Epithelial cell of esophagus (primary cell): ENCODE measurements around the gene BATF.

Experiments used
- DNase-seq: peaks from one replicate; pipeline ENCODE4 v3.0.0; 2010; ENCODE audit warnings: low read depth
- H3K4me3 ChIP-seq: 2 replicates; pipeline ENCODE4 v1.5.1; 2011; ENCODE audit warnings: mild to moderate bottlenecking, low read length, control low read depth
- TF ChIP-seq, protein P1 (sequence below): IDR thresholded peaks from 2 replicates; pipeline ENCODE4 v1.5.1; 2011; ENCODE audit warnings: low read depth, mild to moderate bottlenecking, low read length, control low read depth, inconsistent platforms; ENCODE audit not compliant: insufficient read depth; ENCODE audit errors: missing control alignments

BATF gene

DNA sequence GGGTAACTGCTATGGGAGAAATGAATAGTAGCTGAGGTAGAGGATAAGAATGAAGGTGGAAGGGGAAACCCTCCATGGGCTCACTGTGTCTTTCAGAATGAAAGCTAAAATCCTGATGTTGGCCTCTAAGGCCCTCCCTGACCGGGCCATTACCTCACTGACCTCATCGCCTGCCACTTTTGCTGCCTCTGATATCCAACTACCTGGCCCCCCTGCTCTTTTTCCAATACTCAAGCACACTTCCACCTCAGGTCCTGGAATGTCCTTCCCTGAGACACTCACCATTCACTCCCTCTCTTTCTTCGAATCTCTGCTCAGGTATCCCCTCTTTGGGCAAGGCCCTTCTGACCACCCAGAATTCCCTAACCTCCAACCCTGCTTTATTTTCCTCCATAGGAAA, 1.4 kb upstream of the BATF start:
- H3K4me3 ChIP-seq = no peak overlapping the region
- no peak for DNase-seq
- TF ChIP-seq, protein P1, sequence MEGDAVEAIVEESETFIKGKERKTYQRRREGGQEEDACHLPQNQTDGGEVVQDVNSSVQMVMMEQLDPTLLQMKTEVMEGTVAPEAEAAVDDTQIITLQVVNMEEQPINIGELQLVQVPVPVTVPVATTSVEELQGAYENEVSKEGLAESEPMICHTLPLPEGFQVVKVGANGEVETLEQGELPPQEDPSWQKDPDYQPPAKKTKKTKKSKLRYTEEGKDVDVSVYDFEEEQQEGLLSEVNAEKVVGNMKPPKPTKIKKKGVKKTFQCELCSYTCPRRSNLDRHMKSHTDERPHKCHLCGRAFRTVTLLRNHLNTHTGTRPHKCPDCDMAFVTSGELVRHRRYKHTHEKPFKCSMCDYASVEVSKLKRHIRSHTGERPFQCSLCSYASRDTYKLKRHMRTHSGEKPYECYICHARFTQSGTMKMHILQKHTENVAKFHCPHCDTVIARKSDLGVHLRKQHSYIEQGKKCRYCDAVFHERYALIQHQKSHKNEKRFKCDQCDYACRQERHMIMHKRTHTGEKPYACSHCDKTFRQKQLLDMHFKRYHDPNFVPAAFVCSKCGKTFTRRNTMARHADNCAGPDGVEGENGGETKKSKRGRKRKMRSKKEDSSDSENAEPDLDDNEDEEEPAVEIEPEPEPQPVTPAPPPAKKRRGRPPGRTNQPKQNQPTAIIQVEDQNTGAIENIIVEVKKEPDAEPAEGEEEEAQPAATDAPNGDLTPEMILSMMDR = no peak

DNA sequence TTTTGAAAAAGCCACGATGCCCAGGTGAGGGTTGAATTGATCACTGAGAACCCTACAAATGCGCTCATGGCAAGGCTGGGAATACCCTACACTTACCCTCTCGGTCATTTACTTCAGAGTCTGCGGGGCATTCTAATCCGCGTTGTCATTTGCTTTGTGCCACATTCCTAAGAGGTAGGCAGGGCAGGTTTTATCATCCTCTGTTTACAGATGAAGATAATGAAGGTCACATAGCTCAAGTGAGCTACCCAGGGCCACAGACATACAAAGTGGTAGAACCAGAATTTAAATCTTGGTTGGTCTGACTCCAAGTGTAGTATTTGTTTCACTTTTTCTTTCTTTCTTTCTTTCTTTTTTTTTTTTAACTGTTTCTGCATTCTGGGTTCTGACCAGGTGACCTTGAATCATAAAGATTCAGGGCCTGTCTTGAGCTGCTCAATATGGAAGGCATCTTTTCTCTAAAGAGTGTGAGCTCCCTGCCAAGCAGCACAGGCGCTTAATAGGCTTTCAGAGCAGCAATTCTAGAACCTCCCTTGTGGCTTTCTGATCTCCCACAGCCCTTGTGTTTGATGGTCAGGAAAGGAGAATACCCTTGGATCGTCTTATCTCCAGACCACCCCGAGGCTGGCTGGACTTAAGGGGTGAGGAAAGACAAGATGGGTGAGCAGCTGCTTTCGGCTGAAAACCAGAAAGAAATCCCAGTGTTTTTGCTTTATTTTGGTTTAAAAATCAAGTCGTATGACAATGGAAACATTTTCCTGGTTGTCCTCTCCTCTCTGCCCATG, 662 bp upstream of the BATF start:
- TF ChIP-seq, protein P1 = no peak
- H3K4me3 ChIP-seq = no peak overlapping the region
- DNase-seq = peak; percentile 14

DNA sequence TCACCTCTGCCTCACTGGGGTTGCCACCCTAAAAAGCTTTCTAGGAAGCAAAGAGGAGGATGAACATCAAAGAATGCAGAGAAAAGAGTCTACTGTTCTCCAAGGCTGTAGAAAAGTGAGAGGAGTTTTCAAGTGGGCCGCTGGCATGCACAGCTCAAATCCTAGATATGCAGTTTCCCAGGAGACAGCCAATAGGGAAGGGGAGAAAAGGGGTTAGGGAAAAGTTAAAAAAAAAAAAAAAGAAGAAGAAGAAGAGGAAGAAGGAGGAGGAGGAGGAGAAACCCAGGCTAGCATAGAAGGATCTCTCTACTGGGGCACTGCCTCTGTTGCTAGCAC, 682 bp downstream of the BATF start:
- TF ChIP-seq, protein P1 = no peak
- DNase-seq = no peak
- H3K4me3 ChIP-seq = no peak overlapping the region

DNA sequence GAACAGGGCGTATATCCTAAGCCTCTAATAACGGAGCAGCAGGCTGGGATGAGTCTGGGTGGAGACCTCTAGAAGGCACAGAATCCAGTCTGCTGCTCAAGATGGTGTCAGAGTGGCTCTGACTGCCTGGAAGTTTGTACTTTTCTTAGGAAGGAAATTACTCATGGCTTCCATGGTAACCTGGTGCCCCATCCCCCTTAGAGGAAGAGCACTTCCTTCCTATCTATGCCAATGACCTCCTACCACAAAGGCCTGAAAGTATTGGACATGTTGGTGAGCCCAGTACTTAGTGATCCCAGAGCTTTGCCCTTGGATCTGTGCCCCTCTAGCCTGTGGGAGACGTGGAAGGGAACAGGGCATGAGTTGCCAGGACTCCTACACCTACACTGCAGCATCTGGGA, 1.5 kb downstream of the BATF start:
- TF ChIP-seq, protein P1 = no peak
- no peak overlapping the region for H3K4me3 ChIP-seq
- DNase-seq = peak; percentile 19

DNA sequence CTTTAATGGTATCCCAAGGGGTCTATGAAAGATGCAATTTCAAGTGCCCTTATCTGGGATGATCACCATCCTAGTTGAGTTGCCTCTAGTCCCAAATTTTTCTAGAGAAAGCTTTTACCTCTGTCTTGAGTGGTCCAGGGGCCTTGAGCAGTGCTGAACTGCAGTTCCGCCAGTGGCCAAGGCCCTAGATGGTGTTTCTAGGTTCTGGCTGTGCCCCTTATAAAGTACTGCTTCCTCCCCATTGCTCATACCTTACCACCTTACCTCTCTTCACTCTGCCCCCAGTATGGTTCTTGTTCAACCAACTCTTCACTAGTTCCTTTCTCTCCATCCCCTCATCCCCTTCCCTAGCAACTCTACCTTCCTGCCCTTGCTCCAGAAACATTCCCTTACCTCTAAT, 3.7 kb downstream of the BATF start:
- no peak for DNase-seq
- no peak overlapping the region for H3K4me3 ChIP-seq
- TF ChIP-seq, protein P1 = no peak

DNA sequence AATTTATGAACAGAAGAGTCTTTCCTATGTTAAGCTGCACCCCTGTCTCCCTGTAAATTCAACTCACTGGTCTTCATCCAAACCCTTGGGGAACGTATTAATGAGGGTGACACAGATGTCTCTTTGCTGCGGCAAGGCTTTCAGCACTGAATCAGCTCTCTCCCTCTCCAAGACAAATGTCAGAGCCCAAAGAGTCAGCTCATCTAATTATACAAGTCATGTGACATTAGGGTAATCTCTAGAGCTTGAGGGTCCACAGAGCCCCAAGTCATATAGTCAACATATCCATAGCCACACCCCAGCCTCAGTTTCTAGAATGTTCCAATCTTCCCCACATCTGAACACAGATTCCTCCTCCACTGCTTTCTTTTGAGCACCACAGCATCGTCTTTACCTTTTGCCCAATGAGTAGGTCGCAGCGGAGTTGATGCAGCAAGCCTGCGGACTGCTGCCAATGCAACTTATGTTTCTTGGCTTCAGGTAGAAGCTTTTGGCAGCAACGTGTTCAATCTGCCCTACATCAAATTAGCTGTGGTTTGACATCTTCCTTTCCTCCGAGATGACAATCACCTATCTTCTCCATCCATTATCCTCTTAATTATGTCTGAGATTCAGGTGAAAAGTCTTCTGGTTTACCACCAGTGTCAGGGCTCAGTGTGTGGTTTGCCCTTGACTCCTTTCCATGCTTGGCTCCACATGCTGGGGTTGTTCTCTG, 5.3 kb downstream of the BATF start:
- TF ChIP-seq, protein P1 = no peak
- no peak for DNase-seq
- no peak overlapping the region for H3K4me3 ChIP-seq
